Endometrial microvascular endothelial cells (primary cell): ENCODE data around the gene OR10P1. TPM values are rescaled to one million over a fixed set of nuclear protein-coding genes. Genes with fewer than 3 reads are reported as not detected.
"Not testable (repeated sequence)": the region's sequence is repeated elsewhere in the genome, so short reads cannot be mapped to it uniquely, and the experiment has no call there.

Experiments
- in situ Hi-C: cut with HindIII; loops from 2 replicates; pipeline ENCODE4 v1.10.0; 2017; ENCODE audit warnings: low sequenced_read_pairs, low pct_unique_long_range_greater_than_20kb; ENCODE audit errors: inconsistent ontology term
- total RNA-seq: library from RNA; depleted of rRNA; stranded (reverse); fragments of >200 nt; gene quantifications from one replicate; pipeline ENCODE4 v1.2.3, GENCODE V29; 2015; ENCODE audit errors: inconsistent ontology term

The OR10P1 gene
- total RNA-seq, 1 donor from 2014 or later = not detected

GRCh38 chr12:55647027-55647426 is 10.3 kb downstream of the OR10P1 start:
- in situ Hi-C loops = no loop called here

GRCh38 chr12:55650620-55651298 is 14.1 kb downstream of the OR10P1 start:
- in situ Hi-C loops = not testable (repeated sequence)

- in situ Hi-C loops = no loop called here
These were observed 14.6 kb downstream of the OR10P1 start for GRCh38 chr12:55651299-55651683.

GRCh38 chr12:55652352-55652751 is 15.7 kb downstream of the OR10P1 start:
- in situ Hi-C loops = no loop called here

GRCh38 chr12:55653031-55653430 is 16.3 kb downstream of the OR10P1 start:
- in situ Hi-C loops = no loop called here

- in situ Hi-C loops = no loop called here
These were observed 18.0 kb downstream of the OR10P1 start for GRCh38 chr12:55654511-55655214.

- in situ Hi-C loops = no loop called here
These were observed 20.5 kb downstream of the OR10P1 start for GRCh38 chr12:55657212-55657611.

GRCh38 chr12:55658212-55658611 is 21.5 kb downstream of the OR10P1 start:
- in situ Hi-C loops = no loop called here

- in situ Hi-C loops = no loop called here
These were observed 22.1 kb downstream of the OR10P1 start for GRCh38 chr12:55658635-55659391.

GRCh38 chr12:55659486-55660385 is 23.0 kb downstream of the OR10P1 start:
- in situ Hi-C loops = no loop called here

- in situ Hi-C loops = no loop called here
These were observed 26.7 kb downstream of the OR10P1 start for GRCh38 chr12:55663391-55663790.

- in situ Hi-C loops = no loop called here
These were observed 28.1 kb downstream of the OR10P1 start for GRCh38 chr12:55664826-55665225.

GRCh38 chr12:55666508-55666907 is 29.8 kb downstream of the OR10P1 start:
- in situ Hi-C loops = no loop called here

GRCh38 chr12:55670276-55670675 is 33.6 kb downstream of the OR10P1 start:
- in situ Hi-C loops = no loop called here

- in situ Hi-C loops = no loop called here
These were observed 35.1 kb downstream of the OR10P1 start for GRCh38 chr12:55671746-55672145.

- in situ Hi-C loops = no loop called here
These were observed 36.9 kb downstream of the OR10P1 start for GRCh38 chr12:55673638-55674037.

GRCh38 chr12:55675666-55676065 is 39.0 kb downstream of the OR10P1 start:
- in situ Hi-C loops = no loop called here

GRCh38 chr12:55676707-55677106 is 40.0 kb downstream of the OR10P1 start:
- in situ Hi-C loops = no loop called here

- in situ Hi-C loops = no loop called here
These were observed 43.0 kb downstream of the OR10P1 start for GRCh38 chr12:55679691-55680090.
